Loucy (cell line): ENCODE measurements around the gene GGT7.

ENCODE experiments used
- H2AFZ ChIP-seq: fragments of 200-600 bp; sonication (generic); 2 replicates; pipeline ENCODE4 v1.6.0; 2016; ENCODE audit warnings: antibody characterized with exemption, mild to moderate bottlenecking, low read length, moderate library complexity
- H3F3A ChIP-seq: fragments of 200-600 bp; 2 replicates; pipeline ENCODE4 v1.6.0; 2016; ENCODE audit warnings: antibody characterized with exemption, low read depth, mild to moderate bottlenecking
- H3K27me3 ChIP-seq: fragments of 200-600 bp; sonication (generic); 2 replicates; pipeline ENCODE4 v1.6.1; 2014; ENCODE audit warnings: low read length, mild to moderate bottlenecking; ENCODE audit not compliant: insufficient read depth, poor library complexity, severe bottlenecking
- H3K36me3 ChIP-seq: fragments of 200-600 bp; sonication (generic); 2 replicates; pipeline ENCODE4 v1.6.1; 2016; ENCODE audit warnings: low read length; ENCODE audit not compliant: insufficient read depth
- H3K4me1 ChIP-seq: fragments of 200-600 bp; sonication (generic); 2 replicates; pipeline ENCODE4 v1.5.1; 2014; ENCODE audit warnings: low read length, mild to moderate bottlenecking; ENCODE audit not compliant: insufficient read depth, poor library complexity, severe bottlenecking
- H3K4me2 ChIP-seq: fragments of 200-600 bp; sonication (generic); 2 replicates; pipeline ENCODE4 v1.6.0; 2014; ENCODE audit warnings: antibody characterized with exemption, low read length, low read depth, mild to moderate bottlenecking; ENCODE audit not compliant: poor library complexity, severe bottlenecking
- H3K4me3 ChIP-seq: fragments of 200-600 bp; sonication (generic); 2 replicates; pipeline ENCODE4 v1.5.1; 2014; ENCODE audit warnings: low read length, mild to moderate bottlenecking, mixed read lengths; ENCODE audit not compliant: poor library complexity, severe bottlenecking
- H3K79me2 ChIP-seq: fragments of 200-600 bp; sonication (generic); 2 replicates; pipeline ENCODE4 v1.6.1; 2014; ENCODE audit warnings: low read length; ENCODE audit not compliant: insufficient read depth
- H3K9ac ChIP-seq: fragments of 200-600 bp; sonication (generic); 2 replicates; pipeline ENCODE4 v1.6.0; 2014; ENCODE audit warnings: mild to moderate bottlenecking, low read depth, low read length, moderate library complexity; ENCODE audit not compliant: poor library complexity, severe bottlenecking
- H3K9me2 ChIP-seq: fragments of 200-600 bp; sonication (generic); replicated peaks from 2 replicates; pipeline ENCODE4 v1.6.1; 2016; ENCODE audit warnings: low read depth, low read length, mixed read lengths
- H3K9me3 ChIP-seq: fragments of 200-600 bp; sonication (generic); 2 replicates; pipeline ENCODE4 v1.6.1; 2014; ENCODE audit warnings: mild to moderate bottlenecking, antibody characterized with exemption, low read length, low read depth; ENCODE audit not compliant: insufficient read depth
- H4K20me1 ChIP-seq: fragments of 200-600 bp; sonication (generic); 2 replicates; pipeline ENCODE4 v1.6.0; 2014; ENCODE audit warnings: antibody characterized with exemption, low read length, mild to moderate bottlenecking; ENCODE audit not compliant: insufficient read depth, poor library complexity, severe bottlenecking
- EZH2phosphoT487 ChIP-seq: fragments of 200-600 bp; IDR thresholded peaks from 2 replicates; pipeline ENCODE4 v1.6.1; 2018; ENCODE audit warnings: antibody characterized with exemption, mild to moderate bottlenecking, moderate library complexity, borderline replicate concordance
- TF ChIP-seq, protein P1 (sequence below): fragments of 200-600 bp; sonication (generic); conservative IDR thresholded peaks from 2 replicates; pipeline ENCODE4 v1.5.1; 2014; ENCODE audit warnings: mild to moderate bottlenecking, antibody characterized with exemption, low read length

The GGT7 gene

DNA sequence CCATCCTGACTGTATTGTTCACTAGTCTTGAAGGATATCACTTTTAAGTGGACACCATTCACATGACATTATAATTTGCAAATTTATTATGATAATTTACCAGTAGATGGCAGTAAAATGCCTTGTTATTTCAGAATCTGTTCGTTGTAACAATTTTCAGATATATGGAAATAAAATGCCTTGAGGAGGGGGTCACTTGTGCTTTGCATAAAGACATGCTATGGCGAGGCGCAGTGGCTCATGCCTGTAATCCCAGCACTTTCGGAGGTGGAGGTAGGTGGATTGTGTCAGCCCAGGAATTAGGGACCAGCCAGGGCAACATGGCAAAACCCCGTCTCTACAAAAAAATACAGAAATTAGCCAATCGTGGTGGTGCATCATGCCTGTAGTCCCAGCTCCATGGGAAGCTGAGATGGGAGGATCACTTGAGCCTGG, 38.2 kb downstream of the GGT7 start:
- Histone ChIP-seq H3K36me3 (no peaks in the 10 kb centered on the region), H3K79me2 (no peaks in the 10 kb centered on the region), H3K4me3 (no peak overlapping the region), H3F3A (no peaks in the 10 kb centered on the region), H3K9me2 (no peaks in the 10 kb centered on the region), H2AFZ (no peak overlapping the region), H3K4me1 (no peaks in the 10 kb centered on the region), H3K9me3 (no peaks in the 10 kb centered on the region), H4K20me1 (no peaks in the 10 kb centered on the region), H3K27me3 (no peaks in the 10 kb centered on the region), H3K9ac (no peak overlapping the region), H3K4me2 (no peak overlapping the region)
- TF ChIP-seq, protein P1, sequence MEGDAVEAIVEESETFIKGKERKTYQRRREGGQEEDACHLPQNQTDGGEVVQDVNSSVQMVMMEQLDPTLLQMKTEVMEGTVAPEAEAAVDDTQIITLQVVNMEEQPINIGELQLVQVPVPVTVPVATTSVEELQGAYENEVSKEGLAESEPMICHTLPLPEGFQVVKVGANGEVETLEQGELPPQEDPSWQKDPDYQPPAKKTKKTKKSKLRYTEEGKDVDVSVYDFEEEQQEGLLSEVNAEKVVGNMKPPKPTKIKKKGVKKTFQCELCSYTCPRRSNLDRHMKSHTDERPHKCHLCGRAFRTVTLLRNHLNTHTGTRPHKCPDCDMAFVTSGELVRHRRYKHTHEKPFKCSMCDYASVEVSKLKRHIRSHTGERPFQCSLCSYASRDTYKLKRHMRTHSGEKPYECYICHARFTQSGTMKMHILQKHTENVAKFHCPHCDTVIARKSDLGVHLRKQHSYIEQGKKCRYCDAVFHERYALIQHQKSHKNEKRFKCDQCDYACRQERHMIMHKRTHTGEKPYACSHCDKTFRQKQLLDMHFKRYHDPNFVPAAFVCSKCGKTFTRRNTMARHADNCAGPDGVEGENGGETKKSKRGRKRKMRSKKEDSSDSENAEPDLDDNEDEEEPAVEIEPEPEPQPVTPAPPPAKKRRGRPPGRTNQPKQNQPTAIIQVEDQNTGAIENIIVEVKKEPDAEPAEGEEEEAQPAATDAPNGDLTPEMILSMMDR = peak; percentile 60
- no peak for TF ChIP-seq EZH2phosphoT487

DNA sequence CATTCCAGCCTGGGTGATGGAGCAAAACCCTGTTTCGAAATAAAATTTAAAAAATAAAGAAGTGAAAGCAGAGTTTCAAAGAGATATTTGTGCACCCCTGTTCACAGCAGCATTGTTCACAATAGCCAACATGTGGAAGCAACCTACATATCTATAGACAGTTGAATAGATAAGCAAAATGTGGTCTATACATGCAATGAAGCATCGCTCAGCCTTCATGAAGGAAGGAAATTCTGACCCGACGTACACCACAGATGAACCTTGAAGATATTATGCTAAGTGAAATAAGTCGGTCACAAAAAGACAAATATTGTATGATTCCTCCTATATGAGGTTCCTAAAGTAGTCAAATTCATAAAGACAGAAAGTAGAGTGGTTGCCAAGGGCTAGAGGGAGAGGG, 40.7 kb downstream of the GGT7 start:
- H3K9ac ChIP-seq = no peak overlapping the region
- no peaks in the 10 kb centered on the region for H3K36me3 ChIP-seq
- no peaks in the 10 kb centered on the region for H3K9me2 ChIP-seq
- no peak overlapping the region for H3K4me2 ChIP-seq
- H3K4me3 ChIP-seq = no peak overlapping the region
- H3K4me1 ChIP-seq = no peaks in the 10 kb centered on the region
- no peaks in the 10 kb centered on the region for H3K79me2 ChIP-seq
- TF ChIP-seq, protein P1 = no peak
- TF ChIP-seq EZH2phosphoT487 = no peak
- H4K20me1 ChIP-seq = no peaks in the 10 kb centered on the region
- H3K27me3 ChIP-seq = no peaks in the 10 kb centered on the region
- no peaks in the 10 kb centered on the region for H3F3A ChIP-seq
- H2AFZ ChIP-seq = no peak overlapping the region
- no peaks in the 10 kb centered on the region for H3K9me3 ChIP-seq

DNA sequence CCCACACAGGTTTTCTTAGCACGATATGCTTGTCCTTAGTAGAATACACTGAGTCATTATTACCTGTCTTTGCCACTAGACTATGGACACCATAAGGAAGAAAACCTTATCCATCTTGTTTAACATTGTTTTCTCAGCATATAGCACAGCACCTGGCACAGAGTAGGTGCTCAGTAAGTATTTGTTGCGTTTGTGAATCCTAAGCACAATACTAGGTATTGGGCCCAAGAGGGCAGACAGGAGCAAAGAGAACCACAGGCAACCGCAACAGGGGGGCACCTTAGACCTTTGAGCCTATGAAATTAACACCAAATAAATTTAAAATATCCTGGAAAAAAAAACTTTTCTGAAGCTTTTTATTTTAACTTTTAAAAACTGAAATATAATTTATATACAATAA, 43.5 kb downstream of the GGT7 start:
- Histone ChIP-seq H3F3A (no peaks in the 10 kb centered on the region), H3K27me3 (no peaks in the 10 kb centered on the region), H3K4me2 (no peak overlapping the region), H3K4me1 (peaks cover 8% of the 10 kb centered on the region), H3K9me3 (no peaks in the 10 kb centered on the region), H3K4me3 (no peak overlapping the region), H4K20me1 (peaks cover 1% of the 10 kb centered on the region), H2AFZ (no peak overlapping the region), H3K79me2 (peaks cover 9% of the 10 kb centered on the region), H3K9me2 (no peaks in the 10 kb centered on the region), H3K36me3 (no peaks in the 10 kb centered on the region), H3K9ac (no peak overlapping the region)
- TF ChIP-seq, protein P1 = no peak; the same call in 1 of the 2 replicates
- no peak for TF ChIP-seq EZH2phosphoT487
